HG03460 (cell line): Measurements from ENCODE around the gene CDYL.
"Not testable (repeated sequence)": the region's sequence is repeated elsewhere in the genome, so short reads cannot be mapped to it uniquely, and the experiment has no call there.

Experiments
- ATAC-seq: cut with Tn5 transposase; IDR thresholded peaks from one replicate; pipeline ENCODE4 v1.9.1; 2021; ENCODE audit not compliant: unreplicated experiment

CDYL gene

DNA sequence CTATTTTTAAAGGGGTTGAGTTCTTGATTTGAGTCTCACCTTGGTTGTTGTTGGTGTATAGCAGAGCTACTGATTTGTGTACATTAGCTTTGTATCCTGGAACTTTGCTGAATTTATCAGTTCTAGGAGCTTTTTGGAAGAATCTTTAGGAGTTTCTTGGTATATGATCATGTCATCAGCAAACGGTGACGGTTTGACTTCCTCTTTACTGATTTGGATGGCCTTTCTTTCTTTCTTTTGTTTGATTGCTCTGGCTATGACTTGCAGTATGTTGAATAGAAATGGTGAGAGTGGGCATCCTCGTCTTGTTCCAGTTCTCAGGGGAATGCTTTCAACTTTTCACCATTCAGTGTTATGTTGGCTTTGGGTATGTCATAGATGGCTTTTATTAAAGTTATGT lies 64.0 kb downstream of the CDYL start:
- ATAC-seq, result no peak

DNA sequence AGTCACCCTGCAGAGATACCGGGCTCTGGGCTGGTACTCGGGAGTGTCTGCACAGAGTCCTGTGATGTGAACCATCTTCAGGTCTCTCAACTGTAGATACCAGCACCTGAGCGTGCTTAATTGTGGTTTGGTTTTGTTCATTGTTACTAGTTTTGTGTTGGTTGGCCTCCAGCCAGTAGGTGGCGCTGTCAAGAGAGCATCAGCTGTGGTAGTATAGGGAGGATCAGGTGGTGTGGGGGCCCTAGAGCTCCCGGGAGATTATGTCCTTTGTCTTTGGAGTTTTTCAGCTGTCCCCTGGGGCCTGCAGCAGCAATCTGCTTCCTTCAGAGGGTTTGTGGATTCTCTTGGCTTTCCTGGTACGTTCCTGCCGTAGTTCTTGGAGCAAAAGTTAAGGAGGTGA lies 67.9 kb downstream of the CDYL start:
- no peak for ATAC-seq

DNA sequence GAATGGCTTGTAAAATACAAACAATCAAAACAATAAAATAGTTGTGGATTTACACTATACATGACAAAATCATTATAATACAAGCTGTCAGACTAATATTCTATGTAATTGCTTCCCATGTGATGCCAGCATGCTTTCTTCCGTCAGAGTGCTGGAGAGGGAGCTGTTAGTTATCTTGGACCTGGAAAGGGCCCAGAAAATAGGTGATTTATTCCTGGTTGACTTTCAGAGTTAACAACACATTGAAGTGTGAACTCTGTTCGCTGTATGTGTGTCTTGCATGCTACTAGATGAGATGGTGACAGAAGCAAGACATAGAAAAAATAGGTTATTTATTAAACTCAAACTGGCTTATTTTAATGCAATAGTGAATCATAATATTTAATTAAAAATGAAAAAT lies 70.2 kb downstream of the CDYL start:
- ATAC-seq, result no peak

DNA sequence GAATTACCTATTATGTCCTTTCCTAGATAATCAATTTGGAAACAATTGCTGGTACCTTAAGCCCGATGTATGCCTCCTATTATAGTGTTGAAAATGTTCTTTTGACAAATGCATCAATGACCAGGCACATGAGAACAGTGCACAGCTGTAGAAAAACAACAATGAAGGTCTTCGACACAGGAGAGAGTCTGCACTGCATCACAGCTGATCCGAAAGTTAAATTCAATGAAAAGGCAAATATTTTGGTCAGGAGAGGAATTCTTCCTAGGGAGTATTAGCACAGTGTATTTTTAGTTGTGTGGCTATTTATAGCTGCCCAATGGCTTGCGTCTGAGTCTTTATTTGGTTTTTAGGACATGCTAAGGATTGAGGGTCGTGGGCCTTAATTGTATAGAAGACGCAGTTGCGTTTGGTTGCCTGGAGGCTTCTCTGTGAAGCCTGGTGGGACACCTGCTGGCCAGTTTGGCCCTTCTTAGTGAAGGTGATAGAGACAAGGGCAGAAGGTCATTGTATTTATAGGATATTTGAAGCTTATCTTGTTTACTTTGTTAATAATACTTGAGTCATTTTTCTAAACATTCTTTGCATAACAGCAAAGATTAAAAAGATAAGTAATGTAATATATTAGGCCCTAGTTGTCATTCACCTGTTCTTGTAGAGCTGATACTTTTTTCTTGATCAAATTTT lies 72.3 kb downstream of the CDYL start:
- no peak for ATAC-seq

DNA sequence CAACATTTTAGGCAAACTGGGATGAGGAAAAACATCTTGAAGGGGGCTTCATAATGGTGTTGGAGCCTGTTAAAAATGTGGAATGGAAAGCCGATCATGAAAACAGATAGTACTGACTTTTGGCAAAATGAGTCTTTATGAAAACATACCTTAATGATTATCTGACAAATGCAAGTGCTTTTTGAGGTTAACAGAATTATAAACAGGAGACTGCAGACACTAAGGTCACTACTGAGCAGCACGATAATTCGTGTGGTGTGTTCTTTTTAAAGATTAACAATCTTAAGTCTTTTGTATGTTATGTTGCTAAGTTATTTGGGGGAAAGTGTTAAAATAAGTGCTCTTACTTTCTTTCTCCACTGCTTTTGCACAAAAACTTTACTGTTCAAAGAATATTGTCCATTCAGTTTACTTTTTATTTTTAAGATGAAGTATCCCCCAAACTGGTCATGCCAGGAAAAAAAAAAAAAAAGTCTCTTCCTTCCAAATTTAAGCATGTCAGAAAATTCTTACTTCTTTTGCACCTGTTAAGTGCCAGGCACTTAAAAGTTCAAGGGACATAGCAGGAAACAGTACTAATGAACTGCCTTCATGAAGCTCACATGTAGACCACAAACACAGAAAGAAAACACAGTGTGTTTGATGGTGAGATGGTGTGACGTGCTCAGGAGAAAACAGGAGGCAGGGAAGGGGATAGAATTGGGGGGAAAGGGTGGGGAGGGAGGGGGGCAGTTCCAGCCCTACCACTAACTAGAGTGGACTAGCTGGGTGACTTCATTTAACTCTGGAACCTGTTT lies 73.2 kb downstream of the CDYL start:
- ATAC-seq, result no peak

DNA sequence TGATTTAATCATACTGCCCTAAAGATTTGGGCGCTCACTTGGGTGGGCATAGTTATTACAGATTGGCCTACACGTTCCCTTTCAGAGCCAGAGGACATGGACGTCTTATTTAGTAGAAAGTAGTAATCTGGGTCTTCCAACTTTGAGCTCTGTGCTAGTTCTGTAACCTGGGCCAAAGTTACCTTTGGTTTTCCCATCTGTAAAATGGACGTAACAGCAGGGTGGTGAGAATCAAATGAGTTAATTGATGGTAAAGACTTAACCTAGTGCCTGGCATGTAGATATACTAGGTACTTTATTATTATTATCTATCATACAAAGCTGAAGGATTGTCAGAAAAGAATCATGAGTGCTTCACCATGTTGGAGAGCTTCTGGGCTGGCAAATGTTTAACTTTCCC lies 74.8 kb downstream of the CDYL start:
- no peak for ATAC-seq

DNA sequence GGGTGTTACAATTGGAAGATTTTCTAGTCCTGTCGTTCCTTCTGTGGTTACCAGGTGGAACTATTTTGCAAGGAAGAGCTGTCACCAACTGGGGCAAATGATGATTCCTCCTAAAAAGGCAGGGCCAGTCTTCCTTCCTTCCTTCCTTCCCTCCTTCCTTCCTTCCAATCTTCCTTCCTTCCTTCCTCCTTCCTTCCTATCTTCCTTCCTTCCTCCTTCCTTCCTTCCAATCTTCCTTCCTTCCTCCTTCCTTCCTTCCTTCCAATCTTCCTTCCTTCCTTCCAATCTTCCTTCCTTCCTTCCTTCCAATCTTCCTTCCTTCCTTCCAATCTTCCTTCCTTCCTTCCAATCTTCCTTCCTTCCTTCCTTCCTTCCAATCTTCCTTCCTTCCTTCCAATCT lies 76.0 kb downstream of the CDYL start:
- ATAC-seq, result not testable (repeated sequence)

DNA sequence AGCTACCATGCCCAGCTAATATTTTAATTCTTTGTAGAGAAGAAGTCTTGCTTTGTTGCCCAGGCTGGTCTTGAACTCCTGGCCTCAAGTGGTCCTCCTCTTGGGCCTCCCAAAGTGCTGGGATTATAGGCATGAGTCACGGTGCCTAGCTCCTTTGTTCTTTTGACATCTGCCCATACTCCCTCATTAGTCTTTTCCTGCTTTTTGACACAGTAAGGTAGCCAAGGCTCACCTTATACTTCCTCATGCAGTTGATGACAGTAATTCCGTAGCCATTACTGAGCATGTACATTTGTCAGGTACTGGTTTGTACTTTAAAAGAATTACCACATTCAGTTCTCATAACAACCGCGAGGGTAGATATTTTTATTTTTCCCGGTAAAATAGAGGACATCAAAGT lies 76.7 kb downstream of the CDYL start:
- ATAC-seq, result no peak

DNA sequence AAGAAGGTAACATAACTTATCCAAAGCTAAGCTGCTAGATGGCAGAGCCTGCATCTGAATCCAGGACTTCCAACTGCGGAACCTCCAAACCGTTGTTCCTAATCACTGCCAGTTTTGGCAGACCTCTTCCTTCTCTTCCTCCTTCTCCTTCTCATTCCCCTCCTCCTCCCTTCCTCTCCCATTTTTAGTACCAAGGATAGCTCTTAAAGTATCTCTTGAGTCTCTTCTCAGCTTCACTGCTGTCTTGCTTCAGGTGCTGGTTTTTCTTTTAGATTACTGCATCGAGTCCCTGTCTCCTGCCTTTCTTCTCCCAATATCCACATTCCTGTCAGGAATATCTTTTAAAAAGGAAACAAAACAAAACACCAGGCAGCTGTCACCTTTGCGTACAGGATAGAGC lies 77.1 kb downstream of the CDYL start:
- ATAC-seq, result no peak

DNA sequence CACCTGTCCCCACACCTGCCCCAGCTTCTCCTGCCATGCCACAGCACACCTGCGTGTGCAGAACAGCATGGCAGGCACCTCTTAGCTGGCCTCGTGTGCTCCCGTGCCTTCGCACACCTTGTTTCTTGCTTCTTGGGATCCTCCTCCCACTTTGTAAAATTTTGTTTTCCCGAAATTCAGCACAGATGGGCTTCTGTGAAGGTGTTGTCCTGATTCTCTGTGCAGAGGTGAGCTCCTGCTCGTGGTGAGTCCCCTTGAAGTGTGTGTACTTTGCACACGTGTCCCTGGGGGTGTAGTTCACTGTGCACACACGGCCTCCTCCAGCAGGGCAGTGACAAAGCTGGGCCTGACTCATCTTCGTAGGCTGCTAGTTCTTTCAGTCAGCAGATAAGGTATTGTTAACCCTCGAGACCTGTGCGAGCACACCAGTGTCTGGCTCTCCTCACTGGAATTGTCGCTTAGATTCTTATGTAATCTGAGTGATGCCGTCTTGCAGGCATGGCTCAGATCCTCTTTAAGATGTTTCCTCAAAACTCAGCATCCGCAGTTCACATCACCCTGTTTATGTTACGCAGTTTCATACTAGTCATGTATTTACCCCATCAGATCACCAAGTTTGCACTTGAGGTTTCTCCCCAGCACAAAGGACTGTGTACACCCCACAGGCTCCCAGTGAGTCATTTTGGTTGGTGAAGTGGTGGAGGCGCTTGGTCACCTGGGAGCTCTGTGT lies 77.7 kb downstream of the CDYL start:
- no peak for ATAC-seq

DNA sequence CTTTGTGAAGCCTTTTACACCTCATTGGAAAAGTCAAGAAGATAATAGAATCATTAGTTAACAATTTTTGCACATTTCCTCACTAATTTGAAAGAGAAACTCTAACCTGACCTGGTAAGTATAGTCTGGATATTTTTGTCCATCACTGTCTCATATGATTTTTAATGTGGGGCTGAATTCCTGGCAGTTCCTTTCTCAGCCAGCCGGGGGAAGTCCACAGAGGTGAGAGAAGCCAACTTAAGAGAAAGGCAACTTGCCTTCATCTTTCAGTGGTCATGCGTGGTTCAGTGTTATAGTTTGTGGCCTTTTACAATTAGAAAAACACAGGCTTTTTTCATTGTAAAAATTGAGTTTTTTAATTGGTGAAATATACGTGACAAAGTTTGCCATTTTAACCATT lies 80.6 kb downstream of the CDYL start:
- ATAC-seq, result no peak

DNA sequence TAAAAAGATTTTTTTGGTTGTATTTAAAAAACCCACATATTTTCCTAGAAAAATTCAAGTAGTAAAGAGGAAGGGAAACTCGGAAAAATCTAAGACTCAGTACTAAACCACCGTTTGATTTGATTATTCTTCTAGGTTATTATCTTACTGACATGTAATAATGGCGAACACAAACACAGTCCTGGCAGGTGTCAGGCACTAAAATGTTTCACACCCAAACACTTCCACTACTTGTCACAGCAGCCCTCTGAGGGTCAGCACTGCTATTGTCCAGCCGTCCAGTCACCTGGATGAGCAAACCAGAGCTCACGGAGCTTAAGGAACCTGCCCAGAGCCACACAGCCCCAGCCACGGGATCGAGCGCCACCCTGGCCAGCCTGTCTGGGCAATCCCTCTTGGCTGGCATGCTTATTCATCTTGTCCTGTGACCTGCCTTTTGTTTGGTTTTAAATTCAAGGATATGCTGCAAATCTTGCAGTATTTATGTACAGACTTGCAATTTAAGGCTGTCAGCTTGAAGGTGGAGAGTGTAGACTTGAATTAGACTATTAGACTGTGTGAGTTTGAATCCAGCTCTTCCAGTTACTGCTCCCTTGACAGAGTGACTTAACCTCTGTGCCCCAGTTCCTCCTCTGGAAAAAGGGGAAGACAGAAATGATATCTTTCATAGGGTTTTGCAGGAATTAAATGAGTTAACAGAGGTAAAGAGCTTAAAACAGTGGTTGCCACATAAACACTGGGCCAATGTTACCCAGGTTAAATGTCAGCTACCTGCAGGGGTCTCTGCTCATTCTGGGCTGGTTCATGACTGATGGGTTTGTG lies 82.2 kb downstream of the CDYL start:
- no peak for ATAC-seq

DNA sequence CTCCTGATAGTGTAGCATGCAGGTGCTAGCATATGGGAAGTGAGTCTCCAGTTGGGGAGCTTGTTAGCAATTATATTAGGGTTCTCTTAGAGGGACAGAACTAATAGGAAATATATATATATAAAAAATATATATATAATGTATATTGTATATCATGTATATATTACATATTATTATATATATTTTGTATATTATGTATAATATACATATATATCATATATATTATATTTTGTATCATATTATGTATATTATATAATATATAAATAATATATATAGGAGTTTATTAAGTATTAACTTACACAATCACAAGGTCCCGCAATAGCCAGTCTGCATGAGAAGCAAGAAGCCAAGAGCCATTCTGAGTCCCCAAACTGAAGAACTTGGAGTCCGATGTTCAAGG lies 84.2 kb downstream of the CDYL start:
- no peak for ATAC-seq

DNA sequence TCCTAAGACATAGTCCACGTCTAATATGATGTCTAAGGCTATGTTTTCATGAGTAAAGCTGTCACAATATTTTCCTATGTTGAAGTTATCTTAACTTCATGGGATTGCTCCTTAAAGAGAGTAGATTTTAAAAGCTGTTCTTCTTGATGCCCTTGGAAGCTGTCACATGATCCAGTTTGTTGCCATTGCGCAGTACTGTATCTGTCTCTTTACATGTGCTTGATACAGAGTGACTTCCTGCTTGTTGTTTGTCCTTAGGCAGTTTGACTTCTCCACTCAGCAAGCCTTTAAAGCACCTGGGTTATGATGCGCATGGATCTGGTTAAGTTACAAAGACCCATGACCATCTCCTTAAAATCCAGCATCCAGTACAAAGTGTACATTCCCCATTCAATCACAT lies 85.4 kb downstream of the CDYL start:
- no peak for ATAC-seq

DNA sequence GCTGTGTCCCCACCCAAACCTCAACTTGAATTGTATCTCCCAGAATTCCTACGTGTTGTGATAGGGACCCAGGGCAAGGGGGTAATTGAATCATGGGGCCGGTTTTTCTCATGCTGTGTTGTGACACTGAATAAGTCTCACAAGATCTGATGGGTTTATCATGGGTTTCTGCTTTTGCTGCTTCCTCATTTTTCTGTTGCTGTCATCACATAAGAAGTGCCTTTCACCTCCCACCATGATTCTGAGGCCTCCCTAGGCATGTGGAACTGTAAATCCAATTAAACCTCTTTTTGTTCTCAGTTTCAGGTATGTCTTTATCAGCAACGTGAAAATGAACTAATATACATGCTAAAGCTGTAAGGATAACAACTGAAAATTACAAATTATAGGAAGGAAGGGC lies 88.3 kb downstream of the CDYL start:
- no peak for ATAC-seq

DNA sequence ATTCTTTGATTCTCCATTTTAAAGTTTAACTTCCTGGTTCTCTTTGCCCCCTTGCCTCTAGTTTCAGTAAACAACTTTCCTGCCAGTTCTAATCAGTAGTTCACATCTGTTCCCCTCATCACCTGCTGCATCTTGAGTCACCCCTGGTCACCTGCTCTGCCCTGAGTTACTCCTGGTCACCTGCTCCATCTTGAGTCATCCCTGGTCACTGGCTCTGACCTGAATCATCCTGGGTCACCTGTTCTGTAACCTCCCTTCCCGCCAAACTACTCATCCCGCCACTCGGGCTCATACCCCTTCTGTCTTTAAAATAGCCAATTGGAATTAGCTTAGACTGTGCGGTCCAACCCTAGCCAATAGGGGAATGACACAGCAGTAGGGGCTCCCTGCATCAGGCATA lies 88.8 kb downstream of the CDYL start:
- not testable (repeated sequence) for ATAC-seq

DNA sequence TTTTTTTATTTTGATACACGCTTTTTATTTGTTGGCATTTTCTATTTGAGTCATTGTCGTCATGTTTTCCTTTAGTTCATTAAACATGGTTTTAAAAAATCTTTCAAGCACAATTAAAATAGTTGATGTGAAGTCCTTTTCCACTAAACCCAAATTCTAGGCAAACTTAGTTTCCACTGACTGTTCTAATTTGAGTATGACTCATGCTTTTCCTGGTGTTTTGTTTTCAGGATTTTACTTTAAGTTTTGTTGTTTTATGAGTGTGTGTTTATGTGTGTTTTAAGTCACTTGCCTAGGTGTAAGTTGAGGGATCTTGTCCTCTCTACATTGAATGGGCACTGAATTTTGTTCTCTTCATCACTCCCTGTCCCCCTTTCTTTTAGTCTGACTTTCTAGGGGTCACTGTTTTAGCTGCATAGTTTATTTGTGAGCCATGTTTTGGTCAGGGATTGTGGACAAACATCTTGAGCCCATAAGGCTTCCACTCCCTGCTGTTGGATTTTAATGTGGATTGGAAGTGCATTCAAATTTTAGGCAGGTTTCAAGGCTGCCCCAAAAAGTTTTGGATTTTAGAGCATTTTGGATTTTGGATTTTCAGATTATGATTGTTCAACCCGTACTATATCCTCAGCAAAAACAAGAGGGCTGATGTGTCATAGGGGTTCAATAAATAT lies 94.8 kb downstream of the CDYL start:
- ATAC-seq, result no peak

DNA sequence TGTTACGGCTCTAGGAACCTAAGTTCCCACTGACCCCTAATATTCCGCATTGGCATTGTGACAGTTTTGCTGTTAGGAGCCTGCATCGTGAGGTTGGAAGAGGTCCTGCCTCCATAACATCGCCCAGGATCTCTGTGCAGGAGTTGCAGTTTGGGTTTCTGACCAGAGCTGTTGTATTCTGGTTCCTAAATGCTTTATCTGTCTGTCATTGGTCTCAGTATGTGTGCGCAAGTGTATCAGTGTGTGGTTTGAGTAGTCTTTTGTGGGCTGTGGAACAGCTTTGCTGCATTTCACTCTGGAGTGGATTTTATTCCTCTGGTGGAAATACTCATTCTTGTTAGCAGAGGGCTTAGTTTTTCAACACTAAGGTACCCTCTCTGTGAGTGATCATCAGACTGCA lies 95.6 kb downstream of the CDYL start:
- no peak for ATAC-seq

DNA sequence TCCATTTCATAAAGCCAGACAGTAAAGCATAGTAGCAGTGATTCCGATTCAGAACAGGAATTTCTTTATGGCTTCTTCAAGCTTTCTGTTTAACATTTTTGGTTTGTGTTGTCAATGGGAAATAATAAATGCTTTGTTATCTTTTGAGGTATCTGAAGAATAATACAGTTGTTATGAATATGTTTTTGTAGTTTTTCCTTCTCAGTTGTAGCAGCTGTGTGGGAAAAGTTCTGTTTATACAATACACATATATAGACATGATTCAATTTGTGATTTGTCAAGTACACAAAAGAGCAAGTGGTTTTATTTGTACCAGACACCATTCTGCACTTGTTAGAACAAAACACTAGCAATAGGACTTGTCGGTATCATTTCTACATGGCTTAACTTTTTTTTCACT lies 96.6 kb downstream of the CDYL start:
- no peak for ATAC-seq

DNA sequence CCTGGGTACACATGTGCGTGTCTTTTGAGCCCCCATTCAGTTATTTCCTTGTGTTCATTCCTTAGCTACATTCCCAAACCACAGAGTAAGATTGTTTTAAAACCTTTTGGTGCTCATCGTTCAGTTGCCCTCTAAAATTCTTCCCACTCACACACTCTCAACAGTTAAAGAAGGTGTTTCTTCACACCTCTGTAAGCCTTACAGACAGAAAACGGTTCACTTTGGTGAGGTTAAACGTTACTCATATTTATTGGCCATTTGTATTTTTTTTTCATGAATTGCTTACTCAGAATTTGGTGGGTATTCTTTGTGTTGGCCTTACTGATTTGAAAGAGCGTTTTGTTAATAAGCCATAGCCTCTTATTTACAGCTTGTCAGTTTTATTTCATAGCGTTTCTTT lies 97.7 kb downstream of the CDYL start:
- no peak for ATAC-seq
